Motor neuron (in vitro differentiated cells): ENCODE results near the gene RPL31. TPM values are rescaled to one million over a fixed set of nuclear protein-coding genes. Genes with fewer than 3 reads are reported as not detected.
"Not testable (repeated sequence)": the region's sequence is repeated elsewhere in the genome, so short reads cannot be mapped to it uniquely, and the experiment has no call there.

Source experiments
- ATAC-seq, 8 experiments: fragments of 200-7000 bp; cut with Tn5 transposase; replicated peaks in 6 of 8; 2 replicates each; pipeline ENCODE4 v1.8.0; 2021; ENCODE audit warnings: mild to moderate bottlenecking in 8 of 8, moderate library complexity in 8 of 8
- H3K27ac ChIP-seq, 2 donors: fragments of 250-450 bp; sonication (Bioruptor Pico); 2 replicates each; pipeline ENCODE4 v1.9.0; 2021; ENCODE audit warnings: antibody characterized with exemption in 2 of 2, mild to moderate bottlenecking in 2 of 2, moderate library complexity in 1 of 2
- H3K4me1 ChIP-seq, 2 donors: fragments of 250-450 bp; sonication (Bioruptor Pico); replicated peaks in 1 of 2; 2 replicates each; pipeline ENCODE4 v1.6.1; 2021; ENCODE audit warnings: antibody characterized with exemption in 2 of 2, mild to moderate bottlenecking in 2 of 2, moderate library complexity in 1 of 2
- H3K4me3 ChIP-seq, 5 donors: fragments of 250-450 bp; sonication (Bioruptor Pico); 2 replicates each; pipeline ENCODE4 v1.9.0; 2021; ENCODE audit warnings: antibody characterized with exemption in 5 of 5, mild to moderate bottlenecking in 5 of 5, moderate library complexity in 4 of 5
- WGBS, 10 experiments: fragments of 450-650 bp; shearing (Covaris generic); methylation state at CpG; one replicate each; pipeline ENCODE4 v1.0.0; 2022; 5-methylcytosine and 5-hydroxymethylcytosine counted together
- in situ Hi-C, 9 experiments: fragments of 400-800 bp; cut with MboI; loops; one replicate each; pipeline ENCODE4 v1.15.0; 2021; ENCODE audit warnings: low sequenced_read_pairs in 9 of 9, low pct_unique_long_range_greater_than_20kb in 2 of 9; ENCODE audit not compliant: unreplicated experiment in 9 of 9
- total RNA-seq, 8 experiments: library from RNA; unstranded; fragments of 300-600 nt; gene quantifications; 2 replicates each; pipeline versions ENCODE4 v1.2.3 to v1.2.4, GENCODE V29; 2022

RPL31 gene
- total RNA-seq, 8 experiments from 2014 or later = 1,777 to 4,126 (median 2,476) TPM

DNA sequence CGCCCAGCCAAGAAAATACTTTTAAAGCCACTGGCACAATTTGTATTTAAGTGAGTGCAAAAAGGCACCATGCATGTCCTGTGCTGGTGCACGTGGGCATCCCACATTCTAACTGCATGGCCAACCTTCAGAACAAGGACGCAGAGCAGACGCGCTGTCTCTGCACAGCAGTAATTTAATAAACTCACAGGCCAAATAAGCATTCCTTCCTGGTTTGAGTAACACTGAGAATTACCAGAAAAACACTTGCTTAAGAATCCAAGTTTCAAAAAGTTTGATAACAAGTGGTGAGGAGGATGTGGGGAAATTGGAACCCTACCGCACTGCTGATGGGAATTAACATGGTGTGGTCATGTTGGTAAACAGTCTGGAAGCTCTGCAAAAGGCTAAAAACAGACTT is 38.7 kb downstream of the RPL31 start:
- no peak for ATAC-seq
- Histone ChIP-seq H3K4me1 (no peaks in the 10 kb centered on the region), H3K4me3 (no peak overlapping the region), H3K27ac (no peak overlapping the region)
- in situ Hi-C loops = loop anchor here in 1 of 9 experiments (25.0 kb wide), 1 partner anchor 147 kb away; no protein-coding TSS in a partner anchor
- WGBS, 10 experiments = 77 to 100% (median 99%) methylated on average over 1 to 6 of the region's 6 CpGs; no CpG with 5 or more reads in 2 of the 10 experiments

DNA sequence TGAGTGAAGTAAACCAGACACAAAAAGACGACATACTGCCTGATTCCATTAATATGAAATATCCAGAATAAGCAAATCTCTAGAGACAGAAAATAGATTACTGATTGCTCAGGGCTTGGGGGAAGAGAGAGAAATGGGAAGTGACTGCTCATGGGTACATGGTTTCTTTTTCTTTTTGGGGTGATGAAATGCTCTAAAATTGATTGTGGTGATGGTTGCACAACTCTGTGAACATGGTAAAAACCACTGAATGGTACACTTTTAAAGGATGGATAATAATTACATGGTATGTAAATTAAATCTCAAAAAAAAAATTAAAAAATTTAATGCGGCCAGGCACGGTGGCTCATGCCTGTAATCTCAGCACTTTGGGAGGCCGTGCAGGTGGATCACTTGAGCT is 39.3 kb downstream of the RPL31 start:
- Histone ChIP-seq H3K4me3 (no peak overlapping the region), H3K27ac (no peak overlapping the region), H3K4me1 (no peaks in the 10 kb centered on the region)
- in situ Hi-C loops = loop anchor here in 1 of 9 experiments (25.0 kb wide), 1 partner anchor 146 kb away; no protein-coding TSS in a partner anchor
- 66 to 100% (median 82%) methylated on average over 2 to 4 of the region's 4 CpGs; no CpG with 5 or more reads in 2 of the 10 experiments for WGBS, 10 experiments
- no peak for ATAC-seq

DNA sequence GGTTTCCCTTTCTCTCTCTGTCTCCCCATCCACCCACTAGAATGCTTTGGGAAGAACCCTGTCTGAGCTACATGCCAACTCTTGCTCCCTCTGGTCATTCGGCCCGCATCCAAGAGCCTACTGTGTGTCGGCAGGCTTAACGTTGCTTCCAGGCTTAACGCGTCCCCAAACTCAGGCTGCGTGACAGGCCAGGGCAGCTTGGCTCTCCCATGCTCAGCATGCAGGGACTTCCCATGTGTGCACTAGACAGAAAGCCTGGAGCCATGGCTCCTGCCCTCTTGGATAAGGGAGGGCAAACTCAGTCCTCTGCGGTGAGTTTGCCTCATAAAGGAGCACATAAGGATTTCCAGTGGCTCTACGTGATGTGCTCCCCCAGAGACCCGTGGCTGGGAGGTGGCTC is 43.2 kb downstream of the RPL31 start:
- ATAC-seq = no peak
- 66 to 100% (median 96%) methylated on average over 1 to 7 of the region's 10 CpGs; no CpG with 5 or more reads in 3 of the 10 experiments for WGBS, 10 experiments
- no peak overlapping the region for H3K27ac ChIP-seq
- no peak overlapping the region for H3K4me3 ChIP-seq
- in situ Hi-C loops = loop anchor here in 1 of 9 experiments (25.0 kb wide), 1 partner anchor 142 kb away; no protein-coding TSS in a partner anchor
- H3K4me1 ChIP-seq = peaks cover 0 to 5% of the 10 kb centered on the region in 2 donors

- in situ Hi-C loops = loop anchor here in 1 of 9 experiments (25.0 kb wide), 1 partner anchor 140 kb away; no protein-coding TSS in a partner anchor
- no peak overlapping the region for H3K27ac ChIP-seq
- ATAC-seq = no peak
- H3K4me3 ChIP-seq = no peak overlapping the region
- peaks cover 0 to 5% of the 10 kb centered on the region in 2 donors for H3K4me1 ChIP-seq
- 73 to 100% (median 93%) methylated on average over 1 to 6 of the region's 12 CpGs; no CpG with 5 or more reads in 5 of the 10 experiments for WGBS, 10 experiments
Observed at GRCh38 chr2:101047075-101047766, 45.1 kb downstream of the RPL31 start.

GRCh38 chr2:101047774-101048173 is 45.7 kb downstream of the RPL31 start:
- ATAC-seq = peak in 1 of 8 experiments; percentile 59

DNA sequence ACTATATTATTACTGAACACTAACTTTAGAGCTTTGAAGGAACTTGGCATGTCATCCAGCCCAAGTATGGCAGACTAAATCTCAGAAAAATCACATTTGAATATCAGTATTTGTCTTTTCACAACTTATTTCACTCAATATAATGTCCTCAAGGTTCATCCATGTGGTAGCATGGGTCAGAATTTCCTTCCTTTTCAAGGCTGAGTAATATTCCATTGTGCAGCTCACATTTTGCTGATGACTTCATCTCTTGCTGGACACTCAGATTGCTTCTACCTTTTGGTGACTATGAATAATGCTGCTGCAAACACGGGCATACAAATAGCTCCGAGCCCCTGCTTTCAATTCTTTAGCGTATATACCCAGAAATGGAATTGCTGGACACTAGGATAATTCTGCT is 46.7 kb downstream of the RPL31 start:
- H3K4me1 ChIP-seq = peaks cover 0 to 5% of the 10 kb centered on the region in 2 donors
- whole genome bisulfite sequencing, 10 experiments = 33 to 100% (median 88%) methylated on average over 1 to 3 of the region's 3 CpGs; no CpG with 5 or more reads in 1 of the 10 experiments
- in situ Hi-C loops = loop anchor here in 1 of 9 experiments (25.0 kb wide), 1 partner anchor 139 kb away; no protein-coding TSS in a partner anchor
- no peak overlapping the region for H3K4me3 ChIP-seq
- H3K27ac ChIP-seq = no peak overlapping the region
- ATAC-seq = no peak

More at GRCh38 chr2:101047774-101048173, 45.7 kb downstream of the RPL31 start:
- no peak overlapping the region for H3K27ac ChIP-seq
- WGBS, 10 experiments = 60 to 100% (median 100%) methylated on average over 1 to 6 of the region's 6 CpGs; no CpG with 5 or more reads in 3 of the 10 experiments
- peaks cover 0 to 5% of the 10 kb centered on the region in 2 donors for H3K4me1 ChIP-seq
- in situ Hi-C loops = loop anchor here in 1 of 9 experiments (25.0 kb wide), 1 partner anchor 140 kb away; no protein-coding TSS in a partner anchor
- no peak overlapping the region for H3K4me3 ChIP-seq

- WGBS, 10 experiments = 87 to 100% (median 97%) methylated on average over 1 to 6 of the region's 6 CpGs; no CpG with 5 or more reads in 2 of the 10 experiments
- in situ Hi-C loops, H3K4me3 ChIP-seq, H3K27ac ChIP-seq, ATAC-seq, H3K4me1 ChIP-seq: not testable (repeated sequence)
Observed at GRCh38 chr2:101050886-101051285, 48.8 kb downstream of the RPL31 start.

DNA sequence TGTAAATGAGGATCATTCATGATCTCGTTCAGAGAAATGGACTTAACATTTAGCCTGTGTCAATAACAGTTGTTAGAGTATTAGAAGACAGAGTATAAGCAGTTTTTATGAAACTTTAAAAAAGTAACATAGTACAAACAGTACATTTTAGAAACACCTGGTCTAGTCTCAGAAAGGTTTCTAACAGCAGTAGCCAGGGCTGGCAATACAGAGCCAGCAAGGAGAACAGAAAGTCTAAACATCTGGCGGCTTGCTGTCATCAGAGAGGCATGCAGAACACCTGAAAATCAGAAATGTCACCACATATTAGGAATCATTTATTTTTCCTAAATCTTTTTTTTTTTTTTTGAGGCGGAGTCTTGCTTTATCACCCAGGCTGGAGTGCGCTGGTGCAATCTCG is 50.1 kb downstream of the RPL31 start:
- ATAC-seq = no peak
- Histone ChIP-seq H3K27ac (no peak overlapping the region), H3K4me3 (no peak overlapping the region), H3K4me1 (peaks cover 0 to 4% of the 10 kb centered on the region in 2 donors)
- WGBS, 10 experiments = 14 to 100% (median 89%) methylated on average over 1 to 5 of the region's 5 CpGs; no CpG with 5 or more reads in 2 of the 10 experiments
- in situ Hi-C loops = no loop called here

DNA sequence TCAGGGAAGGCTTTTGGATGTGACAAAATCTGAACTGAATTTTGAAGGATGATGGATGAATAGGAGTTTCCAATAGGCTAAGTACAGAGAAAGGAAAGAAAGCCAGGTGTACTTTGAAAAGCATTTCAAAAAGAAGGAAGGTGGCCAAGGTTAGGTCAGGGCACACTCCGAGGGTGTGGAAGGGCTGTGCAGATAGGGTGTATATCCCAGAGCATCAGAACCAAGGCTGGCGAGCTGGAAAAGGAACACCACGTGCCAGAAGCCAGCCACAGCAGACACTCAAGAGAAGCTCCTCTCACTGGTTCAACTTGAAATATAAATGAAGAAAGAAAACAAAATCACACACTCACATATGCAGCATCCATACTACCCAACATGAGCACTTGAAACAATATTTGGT is 51.0 kb downstream of the RPL31 start:
- WGBS, 10 experiments = 0 to 100% (median 83%) methylated on average over 1 to 3 of the region's 3 CpGs; no CpG with 5 or more reads in 2 of the 10 experiments
- Histone ChIP-seq H3K4me3 (no peak overlapping the region), H3K4me1 (no peaks in the 10 kb centered on the region), H3K27ac (no peak overlapping the region)
- in situ Hi-C loops = no loop called here
- no peak for ATAC-seq

Other genes with a start within 250 kb of the RPL31 start
- gene NPAS2, start 182.2 kb upstream of the RPL31 start, total RNA-seq = 10 to 100 TPM in 3 of 8 experiments, 1 to 10 TPM in 5; 1.6 to 35.0 (median 6.4) TPM
- 10 to 100 TPM in 4 of 8 experiments, 1 to 10 TPM in 4; 4.7 to 14.3 (median 10.9) TPM for gene TBC1D8, start 149.1 kb downstream of the RPL31 start, total RNA-seq